ENCODE measurements around the gene XYLT1. TPM values are rescaled to one million over a fixed set of nuclear protein-coding genes. Genes with fewer than 3 reads are reported as not detected.

Gene XYLT1
- total and polyA plus RNA-seq, 2 of the 8 experiments (the other 6 are each of a cell fraction or from before 2014, with no cell fraction given): 6.6 to 25.4 TPM

- peak; percentile 82 for FAIRE-seq
- Histone ChIP-seq H4K20me1 (replicated peaks in 1 of 2; ENCODE audit: control insufficient read depth in 1 of 2, insufficient read depth in 2 of 2, low read length in 2 of 2) (peaks cover 0 to 1% of the 10 kb centered on the region in 2 experiments), H2BK5ac (ENCODE audit: low read depth, low read length) (peak overlapping the region; percentile 57), H3K27me3 (replicated peaks in 1 of 4; ENCODE audit: control insufficient read depth in 3 of 4, extremely low read depth in 1 of 4, insufficient read depth in 3 of 4, low read length in 3 of 4) (no peaks in the 10 kb centered on the region), H4K5ac (ENCODE audit: insufficient read length, low read depth, low read length) (no peak overlapping the region), H3K23ac (ENCODE audit: insufficient read length) (no peak overlapping the region), H3K4ac (replicated peaks; ENCODE audit: insufficient read length, low read depth, low read length) (no peak overlapping the region), H3K4me2 (ENCODE audit: insufficient read depth in 1 of 2, low read depth in 2 of 2, low read length in 2 of 2) (peak overlapping the region in 1 of 2 experiments; percentile 38; a peak in 1 of 4 replicates), H2AFZ (ENCODE audit: low read length) (no peak overlapping the region), H3K79me2 (ENCODE audit: control insufficient read depth in 1 of 2, insufficient read depth in 2 of 2, low read length in 2 of 2) (peaks cover 0 to 34% of the 10 kb centered on the region in 2 experiments; a peak in 2 of 4 replicates), H2AK5ac (ENCODE audit: low read depth, low read length) (no peak overlapping the region; the same call in none of the 2 replicates), H2BK15ac (ENCODE audit: low read length) (0 out of 2 replicates have a peak overlapping the region, but pooled peaks have one; percentile 73), H3K9ac (replicated peaks in 1 of 4; ENCODE audit: extremely low read depth in 1 of 4, low read depth in 3 of 4, low read length in 3 of 4) (no peak overlapping the region), H3K18ac (ENCODE audit: extremely low read depth, low read length) (peak overlapping the region; percentile 63), H3K56ac (replicated peaks; ENCODE audit: insufficient read length, low read depth, low read length) (no peak overlapping the region), H3K4me1 (replicated peaks in 1 of 4; ENCODE audit: control insufficient read depth in 3 of 4, insufficient read depth in 4 of 4, low read length in 3 of 4) (peaks cover 4 to 20% (median 13%) of the 10 kb centered on the region in 4 experiments), H2BK12ac (ENCODE audit: low read depth, low read length) (peak overlapping the region; percentile 96; the same call in 1 of the 2 replicates), H4K91ac (replicated peaks; ENCODE audit: insufficient read length, low read length) (no peak overlapping the region), H2BK20ac (ENCODE audit: low read length) (0 out of 2 replicates have a peak overlapping the region, but pooled peaks have one; percentile 50), H4K8ac (ENCODE audit: extremely low read depth, insufficient read depth, low read length) (no peak overlapping the region; the same call in 1 of the 2 replicates), H3K9me3 (ENCODE audit: insufficient read depth in 2 of 2, low read depth in 1 of 2, low read length in 1 of 2) (peaks cover 0 to 3% of the 10 kb centered on the region in 2 experiments; a peak in 1 of 4 replicates), H3K23me2 (ENCODE audit: low read depth, low read length) (no peaks in the 10 kb centered on the region), H3K79me1 (ENCODE audit: low read depth, low read length) (peaks cover 10% of the 10 kb centered on the region), H3K36me3 (ENCODE audit: control insufficient read depth in 2 of 4, insufficient read depth in 4 of 4, low read length in 3 of 4) (no peaks in the 10 kb centered on the region), H3K4me3 (ENCODE audit: extremely low read depth in 1 of 4, insufficient read depth in 2 of 4, low read depth in 3 of 4, low read length in 4 of 4) (0 out of 8 replicates have a peak overlapping the region, but pooled peaks of 1 of the 4 experiments have one; percentile 9), H3K14ac (ENCODE audit: insufficient read length) (no peak overlapping the region), H3K27ac (ENCODE audit: low read depth, low read length) (no peak overlapping the region), H2BK120ac (replicated peaks; ENCODE audit: low read depth, low read length) (no peak overlapping the region)
- TF ChIP-seq TEAD4 (IDR thresholded peaks at IDR 0.05; ENCODE audit: low read depth, low read length) (peak; percentile 93), CTCF (IDR thresholded peaks at IDR 0.05; ENCODE audit: control extremely low read depth in 1 of 3, insufficient read depth in 1 of 3, low read depth in 1 of 3, low read length in 3 of 3) (peak in 2 of 3 experiments; percentile 16 to 28; a peak in 2 of 4 replicates), MAX (IDR thresholded peaks at IDR 0.05) (0 out of 2 replicates have a peak, but pooled peaks have one; percentile 22), RAD21 (IDR thresholded peaks at IDR 0.05 in 1 of 2, conservative IDR thresholded peaks at IDR 0.05 in 1 of 2; ENCODE audit: low read depth in 2 of 2, low read length in 2 of 2) (peak; percentile 19 to 48; a peak in 3 of 4 replicates), SIN3A (conservative IDR thresholded peaks at IDR 0.05 in 1 of 2, IDR thresholded peaks at IDR 0.05 in 1 of 2; ENCODE audit: low read depth in 1 of 2, low read length in 2 of 2) (peak in 1 of 2 experiments; percentile 57; a peak in 1 of 4 replicates), YY1 (IDR thresholded peaks at IDR 0.05; ENCODE audit: low read depth, low read length) (no peak)
- 54% methylated on average over 14 of the region's 14 CpGs; no CpG with 5 or more reads in 1 of the 2 experiments for WGBS, 2 experiments (ENCODE audit: extremely low coverage in 1 of 2, insufficient coverage in 1 of 2, insufficient read length in 1 of 2, insufficient replicate concordance in 2 of 2, low coverage in 1 of 2, low lambda C conversion rate in 2 of 2, missing lambda C conversion rate in 1 of 2)
- DNase-seq (ENCODE audit: low read depth in 1 of 2, low spot score in 2 of 2): no peak
- CTCF ChIA-PET (ENCODE audit: partially characterized antibody): interaction anchor here (0.5 to 4.2 kb wide), 19 partner anchors 11 to 213 kb away, joined by 3 to 26 read pairs (median 4); partner anchors contain the start of gene XYLT1
- POLR2A ChIA-PET (ENCODE audit: partially characterized antibody): interaction anchor here (1.2 to 1.3 kb wide), 4 partner anchors 11 to 29 kb away, joined by 3 to 7 read pairs (median 4); no protein-coding TSS in a partner anchor
Observed at GRCh38 chr16:17416461-17417311, 54.1 kb downstream of the XYLT1 start.

Data from H1 (cell line).